HG02885 (cell line): ENCODE measurements around the gene PDE5A.

Experiments used
- ATAC-seq: cut with Tn5 transposase; IDR thresholded peaks from one replicate; pipeline ENCODE4 v1.9.1; 2021; ENCODE audit warnings: mild to moderate bottlenecking; ENCODE audit not compliant: unreplicated experiment, poor library complexity

The PDE5A gene

GRCh38 chr4:119525771-119526712 is 102.6 kb downstream of the PDE5A start:
- no peak for ATAC-seq

- ATAC-seq: no peak
Measured at GRCh38 chr4:119525005-119525749, 103.4 kb downstream of the PDE5A start.

- ATAC-seq: no peak
Measured at GRCh38 chr4:119523399-119523798, 105.2 kb downstream of the PDE5A start.

- ATAC-seq: no peak
Measured at GRCh38 chr4:119521268-119521667, 107.3 kb downstream of the PDE5A start.

GRCh38 chr4:119518915-119519410 is 109.6 kb downstream of the PDE5A start:
- ATAC-seq: no peak

- no peak for ATAC-seq
Measured at GRCh38 chr4:119518230-119518892, 110.2 kb downstream of the PDE5A start.

- ATAC-seq: no peak
Measured at GRCh38 chr4:119517361-119518229, 111.0 kb downstream of the PDE5A start.

- no peak for ATAC-seq
Measured at GRCh38 chr4:119512398-119512797, 116.2 kb downstream of the PDE5A start.

- no peak for ATAC-seq
Measured at GRCh38 chr4:119510395-119511149, 118.0 kb downstream of the PDE5A start.

- no peak for ATAC-seq
Measured at GRCh38 chr4:119508281-119508680, 120.3 kb downstream of the PDE5A start.

GRCh38 chr4:119506806-119507205 is 121.8 kb downstream of the PDE5A start:
- no peak for ATAC-seq

GRCh38 chr4:119504616-119505015 is 124.0 kb downstream of the PDE5A start:
- ATAC-seq: no peak

- no peak for ATAC-seq
Measured at GRCh38 chr4:119501740-119502139, 126.9 kb downstream of the PDE5A start.

GRCh38 chr4:119498527-119498926 is 130.1 kb downstream of the PDE5A start:
- no peak for ATAC-seq

- no peak for ATAC-seq
Measured at GRCh38 chr4:119493886-119494285, 134.7 kb downstream of the PDE5A start.

GRCh38 chr4:119493419-119493818 is 135.2 kb downstream of the PDE5A start:
- ATAC-seq: no peak

GRCh38 chr4:119490335-119490734 is 138.3 kb downstream of the PDE5A start:
- peak; percentile 75 for ATAC-seq

GRCh38 chr4:119489305-119489704 is 139.3 kb downstream of the PDE5A start:
- ATAC-seq: no peak

- no peak for ATAC-seq
Measured at GRCh38 chr4:119480331-119480730, 148.3 kb downstream of the PDE5A start.
